GM21786 (cell line): ENCODE data around the gene DOK6.

ENCODE experiments used
- ATAC-seq: cut with Tn5 transposase; IDR thresholded peaks from one replicate; pipeline ENCODE4 v1.9.1; 2021; ENCODE audit not compliant: unreplicated experiment

The DOK6 gene

GRCh38 chr18:69734536-69734935 is 333.8 kb downstream of the DOK6 start:
- no peak for ATAC-seq

GRCh38 chr18:69736730-69737129 is 336.0 kb downstream of the DOK6 start:
- no peak for ATAC-seq

- ATAC-seq: no peak
Observed at GRCh38 chr18:69737851-69738250, 337.2 kb downstream of the DOK6 start.

GRCh38 chr18:69747388-69747787 is 346.7 kb downstream of the DOK6 start:
- ATAC-seq: no peak

- ATAC-seq: no peak
Observed at GRCh38 chr18:69752737-69753380, 352.2 kb downstream of the DOK6 start.

- no peak for ATAC-seq
Observed at GRCh38 chr18:69754108-69754507, 353.4 kb downstream of the DOK6 start.

- ATAC-seq: no peak
Observed at GRCh38 chr18:69755041-69755440, 354.4 kb downstream of the DOK6 start.

- no peak for ATAC-seq
Observed at GRCh38 chr18:69755856-69756496, 355.3 kb downstream of the DOK6 start.

GRCh38 chr18:69757733-69758132 is 357.0 kb downstream of the DOK6 start:
- ATAC-seq: no peak

GRCh38 chr18:69758458-69758857 is 357.8 kb downstream of the DOK6 start:
- no peak for ATAC-seq

- no peak for ATAC-seq
Observed at GRCh38 chr18:69759046-69759445, 358.4 kb downstream of the DOK6 start.

GRCh38 chr18:69763002-69763401 is 362.3 kb downstream of the DOK6 start:
- no peak for ATAC-seq

- no peak for ATAC-seq
Observed at GRCh38 chr18:69763821-69764220, 363.1 kb downstream of the DOK6 start.

GRCh38 chr18:69770238-69770637 is 369.6 kb downstream of the DOK6 start:
- ATAC-seq: no peak

- no peak for ATAC-seq
Observed at GRCh38 chr18:69774831-69775230, 374.1 kb downstream of the DOK6 start.

GRCh38 chr18:69777248-69777647 is 376.6 kb downstream of the DOK6 start:
- no peak for ATAC-seq

- ATAC-seq: no peak
Observed at GRCh38 chr18:69778680-69779079, 378.0 kb downstream of the DOK6 start.

GRCh38 chr18:69780851-69781250 is 380.2 kb downstream of the DOK6 start:
- no peak for ATAC-seq

- ATAC-seq: no peak
Observed at GRCh38 chr18:69784815-69785214, 384.1 kb downstream of the DOK6 start.

- ATAC-seq: no peak
Observed at GRCh38 chr18:69785466-69785865, 384.8 kb downstream of the DOK6 start.

GRCh38 chr18:69786427-69786826 is 385.7 kb downstream of the DOK6 start:
- ATAC-seq: no peak

- ATAC-seq: no peak
Observed at GRCh38 chr18:69787825-69788547, 387.3 kb downstream of the DOK6 start.
